Esophagus (tissue), 2 donors: Measurements from ENCODE around the gene MGAT5B. TPM values are rescaled to one million over a fixed set of nuclear protein-coding genes. Genes with fewer than 3 reads are reported as not detected.

Experiments
- H3K27ac ChIP-seq, 2 donors: one replicate each; pipeline ENCODE4 v1.5.1; 2013; ENCODE audit warnings: low read depth in 2 of 2, mild to moderate bottlenecking in 2 of 2, inconsistent platforms in 1 of 2, low read length in 1 of 2, moderate library complexity in 1 of 2
- H3K27me3 ChIP-seq, 2 donors: one replicate each; pipeline ENCODE4 v1.6.1; 2013; ENCODE audit warnings: low read length in 2 of 2, control low read depth in 1 of 2, mild to moderate bottlenecking in 1 of 2; ENCODE audit not compliant: insufficient read depth in 2 of 2, control insufficient read depth in 1 of 2
- H3K36me3 ChIP-seq, 2 donors: one replicate each; pipeline ENCODE4 v1.6.1; 2013; ENCODE audit warnings: low read length in 1 of 2; ENCODE audit not compliant: control insufficient read depth in 2 of 2, insufficient read depth in 2 of 2
- H3K4me1 ChIP-seq, 2 donors: one replicate each; pipeline ENCODE4 v1.6.1; 2013; ENCODE audit warnings: low read length in 1 of 2; ENCODE audit not compliant: control insufficient read depth in 2 of 2, insufficient read depth in 2 of 2
- H3K4me3 ChIP-seq, 2 donors: one replicate each; pipeline ENCODE4 v1.5.1; 2013; ENCODE audit warnings: low read length in 2 of 2, mild to moderate bottlenecking in 2 of 2, low read depth in 1 of 2, moderate library complexity in 1 of 2
- H3K9me3 ChIP-seq, 2 donors: one replicate each; pipeline ENCODE4 v1.6.1; 2013; ENCODE audit warnings: mild to moderate bottlenecking in 2 of 2, low read depth in 1 of 2, low read length in 1 of 2, moderate library complexity in 1 of 2; ENCODE audit not compliant: control insufficient read depth in 2 of 2, insufficient read depth in 1 of 2
- WGBS, 2 donors: extraction: QIAGEN DNeasy Blood & Tissue Kit; methylation state at CpG; one replicate each; pipeline ENCODE4 v1.1.7; 2013; 5-methylcytosine and 5-hydroxymethylcytosine counted together
- polyA plus RNA-seq, 2 donors: library from polyadenylated mRNA; stranded (reverse); fragments of 200-250 nt; gene quantifications; one replicate each; pipeline ENCODE4 v1.2.3, GENCODE V29; 2013
- donor health status: healthy with polysubstance abuse.
- donor health status: Bipolar disorder and iron deficiency.

The MGAT5B gene
- polyA plus RNA-seq, 2 donors = 0.18 to 0.24 TPM

GRCh38 chr17:76906463-76906862 is 38.3 kb downstream of the MGAT5B start:
- 49 to 54% methylated on average over 6 of the region's 6 CpGs for WGBS, 2 donors
- Histone ChIP-seq H3K27ac (no peak overlapping the region), H3K4me1 (no peaks in the 10 kb centered on the region), H3K4me3 (no peak overlapping the region), H3K27me3 (no peaks in the 10 kb centered on the region), H3K9me3 (peaks cover 0 to 2% of the 10 kb centered on the region in 2 donors), H3K36me3 (no peaks in the 10 kb centered on the region)

GRCh38 chr17:76907352-76907751 is 39.1 kb downstream of the MGAT5B start:
- no peak overlapping the region for H3K4me3 ChIP-seq
- H3K4me1 ChIP-seq = no peaks in the 10 kb centered on the region
- WGBS, 2 donors = 90% methylated on average over 3 of the region's 3 CpGs
- peaks cover 0 to 2% of the 10 kb centered on the region in 2 donors for H3K9me3 ChIP-seq
- H3K27me3 ChIP-seq = no peaks in the 10 kb centered on the region
- no peaks in the 10 kb centered on the region for H3K36me3 ChIP-seq
- no peak overlapping the region for H3K27ac ChIP-seq

- no peak overlapping the region for H3K27ac ChIP-seq
- no peak overlapping the region for H3K4me3 ChIP-seq
- 28 to 29% methylated on average over 13 of the region's 13 CpGs for WGBS, 2 donors
- H3K4me1 ChIP-seq = no peaks in the 10 kb centered on the region
- peaks cover 0 to 2% of the 10 kb centered on the region in 2 donors for H3K9me3 ChIP-seq
- H3K36me3 ChIP-seq = no peaks in the 10 kb centered on the region
- H3K27me3 ChIP-seq = no peaks in the 10 kb centered on the region
Measured at GRCh38 chr17:76909971-76910760, 42.0 kb downstream of the MGAT5B start.

GRCh38 chr17:76911299-76912017 is 43.3 kb downstream of the MGAT5B start:
- H3K36me3 ChIP-seq = no peaks in the 10 kb centered on the region
- H3K27me3 ChIP-seq = no peaks in the 10 kb centered on the region
- 66 to 69% methylated on average over 5 of the region's 5 CpGs for WGBS, 2 donors
- H3K9me3 ChIP-seq = peaks cover 0 to 2% of the 10 kb centered on the region in 2 donors
- no peaks in the 10 kb centered on the region for H3K4me1 ChIP-seq
- no peak overlapping the region for H3K27ac ChIP-seq
- H3K4me3 ChIP-seq = no peak overlapping the region

- Histone ChIP-seq H3K27me3 (no peaks in the 10 kb centered on the region), H3K27ac (no peak overlapping the region), H3K4me3 (no peak overlapping the region), H3K9me3 (peaks cover 0 to 2% of the 10 kb centered on the region in 2 donors), H3K36me3 (no peaks in the 10 kb centered on the region), H3K4me1 (no peaks in the 10 kb centered on the region)
- WGBS, 2 donors = 86 to 89% methylated on average over 28 of the region's 28 CpGs
Measured at GRCh38 chr17:76912421-76913164, 44.4 kb downstream of the MGAT5B start.

GRCh38 chr17:76914937-76915336 is 46.7 kb downstream of the MGAT5B start:
- no peak overlapping the region for H3K27ac ChIP-seq
- WGBS, 2 donors = 33 to 43% methylated on average over 6 of the region's 6 CpGs
- H3K36me3 ChIP-seq = no peaks in the 10 kb centered on the region
- no peaks in the 10 kb centered on the region for H3K27me3 ChIP-seq
- H3K4me3 ChIP-seq = no peak overlapping the region
- no peaks in the 10 kb centered on the region for H3K4me1 ChIP-seq
- peaks cover 0 to 2% of the 10 kb centered on the region in 2 donors for H3K9me3 ChIP-seq

- Histone ChIP-seq H3K36me3 (no peaks in the 10 kb centered on the region), H3K4me1 (no peaks in the 10 kb centered on the region), H3K27me3 (no peaks in the 10 kb centered on the region), H3K27ac (no peak overlapping the region), H3K9me3 (no peaks in the 10 kb centered on the region), H3K4me3 (no peak overlapping the region)
- 84 to 87% methylated on average over 28 of the region's 28 CpGs for WGBS, 2 donors
Measured at GRCh38 chr17:76915840-76916510, 47.8 kb downstream of the MGAT5B start.

GRCh38 chr17:76917829-76918228 is 49.6 kb downstream of the MGAT5B start:
- H3K4me3 ChIP-seq = no peak overlapping the region
- no peaks in the 10 kb centered on the region for H3K9me3 ChIP-seq
- no peak overlapping the region for H3K27ac ChIP-seq
- WGBS, 2 donors = 70 to 72% methylated on average over 15 of the region's 15 CpGs
- H3K4me1 ChIP-seq = no peaks in the 10 kb centered on the region
- H3K36me3 ChIP-seq = no peaks in the 10 kb centered on the region
- H3K27me3 ChIP-seq = no peaks in the 10 kb centered on the region

- 47 to 58% methylated on average over 6 of the region's 6 CpGs for WGBS, 2 donors
- Histone ChIP-seq H3K27ac (no peak overlapping the region), H3K9me3 (no peaks in the 10 kb centered on the region), H3K4me3 (no peak overlapping the region), H3K36me3 (no peaks in the 10 kb centered on the region), H3K27me3 (no peaks in the 10 kb centered on the region), H3K4me1 (no peaks in the 10 kb centered on the region)
Measured at GRCh38 chr17:76918811-76919210, 50.6 kb downstream of the MGAT5B start.
